Kidney (tissue), 14 donors: ENCODE data around the gene GPBAR1. TPM values are rescaled to one million over a fixed set of nuclear protein-coding genes. Genes with fewer than 3 reads are reported as not detected.

Experiments
- DNase-seq, 5 donors: peaks; one replicate each; pipeline ENCODE4 v3.0.0-alpha.2; 2013 to 2020
- FAIRE-seq: peaks from 2 replicates; lab custom pipeline; 2012; peaks lifted over from hg19 to GRCh38; lab: Jason Lieb, UNC
- H3K27ac ChIP-seq, 2 donors: one replicate each; pipeline ENCODE4 v1.7.0; 2013; ENCODE audit warnings: low read depth in 2 of 2, low read length in 2 of 2, inconsistent platforms in 1 of 2
- H3K27me3 ChIP-seq: one replicate; pipeline ENCODE4 v1.7.1; 2013; ENCODE audit warnings: low read length, inconsistent platforms; ENCODE audit not compliant: control insufficient read depth, insufficient read depth
- H3K36me3 ChIP-seq, 3 donors: one replicate each; pipeline versions ENCODE4 v1.7.0 to v1.7.1; 2013; ENCODE audit warnings: low read length in 3 of 3, control low read depth in 1 of 3, inconsistent platforms in 1 of 3; ENCODE audit not compliant: insufficient read depth in 3 of 3, control insufficient read depth in 2 of 3
- H3K4me1 ChIP-seq, 3 donors: one replicate each; pipeline versions ENCODE4 v1.7.0 to v1.7.1; 2013; ENCODE audit warnings: low read length in 3 of 3, inconsistent platforms in 1 of 3, low read depth in 1 of 3; ENCODE audit not compliant: control insufficient read depth in 2 of 3, insufficient read depth in 2 of 3
- H3K4me3 ChIP-seq, 3 donors: one replicate each; pipeline versions ENCODE4 v1.7.0 to v1.8.1; 2013; ENCODE audit warnings: low read length in 3 of 3, control low read depth in 1 of 3, inconsistent platforms in 1 of 3
- H3K9ac ChIP-seq, 3 donors: one replicate each; pipeline versions ENCODE4 v1.7.0 to v1.7.1; 2013; ENCODE audit warnings: low read length in 3 of 3, control low read depth in 1 of 3, inconsistent platforms in 1 of 3
- H3K9me3 ChIP-seq, 3 donors: one replicate each; pipeline versions ENCODE4 v1.7.0 to v1.7.1; 2013; ENCODE audit warnings: low read length in 3 of 3, control low read depth in 1 of 3, inconsistent platforms in 1 of 3; ENCODE audit not compliant: control insufficient read depth in 2 of 3, insufficient read depth in 1 of 3
- CTCF ChIP-seq: IDR thresholded peaks from 3 replicates; pipeline ENCODE4 v1.5.1; 2012; ENCODE audit warnings: mild to moderate bottlenecking, moderate library complexity, borderline replicate concordance; ENCODE audit not compliant: insufficient read depth; ENCODE audit errors: extremely low read depth
- intact Hi-C: fragments of 100-400 bp; cut with DNase I; formaldehyde crosslinking; loops from one replicate; pipeline ENCODE4 v1.11.1; 2022
- polyA plus RNA-seq: library from polyadenylated mRNA; stranded (reverse); fragments of 350-450 nt; fragmentation: Illumina TruSeq; extraction: RNeasy Lipid Tissue Mini Kit (QIAGEN cat#74804); gene quantifications from one replicate; pipeline ENCODE4 v1.2.3, GENCODE V29; 2014; ENCODE audit warnings: low read depth, low replicate concordance; ENCODE audit not compliant: insufficient read depth
- total RNA-seq: library from RNA; stranded (reverse); fragmentation: NEBNext Ultra II Directional; extraction: Animal tissue kit (Norgen Biotek cat#: 25700); gene quantifications from one replicate; pipeline ENCODE4 v1.2.1, GENCODE V29; 2021
- donor health status: control.
- donor health status: control.
- donor health status: control.
- donor health status: control.
- donor health status: control.
- donor health status: DM: yes; HTN: yes; CAD: no.
- donor health status: Normal renal cell carcinoma (clear cell type).

The GPBAR1 gene
- total and polyA plus RNA-seq, 2 donors from 2014 or later = 3.2 to 6.0 TPM

GRCh38 chr2:218253232-218253625, 7.6 kb upstream of the GPBAR1 start:
- no peaks in the 10 kb centered on the region for H3K4me1 ChIP-seq
- DNase-seq = no peak
- H3K27me3 ChIP-seq = no peaks in the 10 kb centered on the region
- no peak for FAIRE-seq
- H3K36me3 ChIP-seq = peaks cover 20 to 64% (median 45%) of the 10 kb centered on the region in 3 donors
- H3K9me3 ChIP-seq = no peaks in the 10 kb centered on the region
- no peak for TF ChIP-seq CTCF
- no peak overlapping the region for H3K9ac ChIP-seq
- no peak overlapping the region for H3K4me3 ChIP-seq
- no peak overlapping the region for H3K27ac ChIP-seq
- intact Hi-C loops = no loop called here

- Histone ChIP-seq H3K36me3 (peaks cover 10 to 42% (median 29%) of the 10 kb centered on the region in 3 donors), H3K9me3 (no peaks in the 10 kb centered on the region), H3K27ac (no peak overlapping the region), H3K27me3 (no peaks in the 10 kb centered on the region), H3K4me3 (no peak overlapping the region), H3K9ac (no peak overlapping the region), H3K4me1 (peaks cover 0 to 14% (median 4%) of the 10 kb centered on the region in 3 donors)
- no peak for TF ChIP-seq CTCF
- intact Hi-C loops = no loop called here
- no peak for FAIRE-seq
- no peak for DNase-seq
These were observed 5.4 kb upstream of the GPBAR1 start for GRCh38 chr2:218255446-218255845.

- peaks cover 0 to 23% (median 14%) of the 10 kb centered on the region in 3 donors for H3K4me1 ChIP-seq
- intact Hi-C loops = no loop called here
- H3K27me3 ChIP-seq = no peaks in the 10 kb centered on the region
- peaks cover 9 to 30% (median 22%) of the 10 kb centered on the region in 3 donors for H3K36me3 ChIP-seq
- no peak overlapping the region for H3K9ac ChIP-seq
- no peak for TF ChIP-seq CTCF
- no peak for FAIRE-seq
- no peak overlapping the region for H3K27ac ChIP-seq
- no peaks in the 10 kb centered on the region for H3K9me3 ChIP-seq
- peak in 1 of 5 donors; percentile 37 for DNase-seq
- no peak overlapping the region for H3K4me3 ChIP-seq
These were observed 4.0 kb upstream of the GPBAR1 start for GRCh38 chr2:218256612-218257350.
